Measurements from ENCODE around the gene SRPK3.

- TF ChIP-seq POLR2AphosphoS5 (IDR thresholded peaks at IDR 0.05; ENCODE audit: low read depth) (no peak), CTCF (conservative IDR thresholded peaks at IDR 0.05; ENCODE audit: low read depth in 2 of 2) (no peak), CREB1 (CRISPR knock-in tag; IDR thresholded peaks at IDR 0.05; ENCODE audit: low read depth) (no peak)
- TF ChIP-seq, protein P1, sequence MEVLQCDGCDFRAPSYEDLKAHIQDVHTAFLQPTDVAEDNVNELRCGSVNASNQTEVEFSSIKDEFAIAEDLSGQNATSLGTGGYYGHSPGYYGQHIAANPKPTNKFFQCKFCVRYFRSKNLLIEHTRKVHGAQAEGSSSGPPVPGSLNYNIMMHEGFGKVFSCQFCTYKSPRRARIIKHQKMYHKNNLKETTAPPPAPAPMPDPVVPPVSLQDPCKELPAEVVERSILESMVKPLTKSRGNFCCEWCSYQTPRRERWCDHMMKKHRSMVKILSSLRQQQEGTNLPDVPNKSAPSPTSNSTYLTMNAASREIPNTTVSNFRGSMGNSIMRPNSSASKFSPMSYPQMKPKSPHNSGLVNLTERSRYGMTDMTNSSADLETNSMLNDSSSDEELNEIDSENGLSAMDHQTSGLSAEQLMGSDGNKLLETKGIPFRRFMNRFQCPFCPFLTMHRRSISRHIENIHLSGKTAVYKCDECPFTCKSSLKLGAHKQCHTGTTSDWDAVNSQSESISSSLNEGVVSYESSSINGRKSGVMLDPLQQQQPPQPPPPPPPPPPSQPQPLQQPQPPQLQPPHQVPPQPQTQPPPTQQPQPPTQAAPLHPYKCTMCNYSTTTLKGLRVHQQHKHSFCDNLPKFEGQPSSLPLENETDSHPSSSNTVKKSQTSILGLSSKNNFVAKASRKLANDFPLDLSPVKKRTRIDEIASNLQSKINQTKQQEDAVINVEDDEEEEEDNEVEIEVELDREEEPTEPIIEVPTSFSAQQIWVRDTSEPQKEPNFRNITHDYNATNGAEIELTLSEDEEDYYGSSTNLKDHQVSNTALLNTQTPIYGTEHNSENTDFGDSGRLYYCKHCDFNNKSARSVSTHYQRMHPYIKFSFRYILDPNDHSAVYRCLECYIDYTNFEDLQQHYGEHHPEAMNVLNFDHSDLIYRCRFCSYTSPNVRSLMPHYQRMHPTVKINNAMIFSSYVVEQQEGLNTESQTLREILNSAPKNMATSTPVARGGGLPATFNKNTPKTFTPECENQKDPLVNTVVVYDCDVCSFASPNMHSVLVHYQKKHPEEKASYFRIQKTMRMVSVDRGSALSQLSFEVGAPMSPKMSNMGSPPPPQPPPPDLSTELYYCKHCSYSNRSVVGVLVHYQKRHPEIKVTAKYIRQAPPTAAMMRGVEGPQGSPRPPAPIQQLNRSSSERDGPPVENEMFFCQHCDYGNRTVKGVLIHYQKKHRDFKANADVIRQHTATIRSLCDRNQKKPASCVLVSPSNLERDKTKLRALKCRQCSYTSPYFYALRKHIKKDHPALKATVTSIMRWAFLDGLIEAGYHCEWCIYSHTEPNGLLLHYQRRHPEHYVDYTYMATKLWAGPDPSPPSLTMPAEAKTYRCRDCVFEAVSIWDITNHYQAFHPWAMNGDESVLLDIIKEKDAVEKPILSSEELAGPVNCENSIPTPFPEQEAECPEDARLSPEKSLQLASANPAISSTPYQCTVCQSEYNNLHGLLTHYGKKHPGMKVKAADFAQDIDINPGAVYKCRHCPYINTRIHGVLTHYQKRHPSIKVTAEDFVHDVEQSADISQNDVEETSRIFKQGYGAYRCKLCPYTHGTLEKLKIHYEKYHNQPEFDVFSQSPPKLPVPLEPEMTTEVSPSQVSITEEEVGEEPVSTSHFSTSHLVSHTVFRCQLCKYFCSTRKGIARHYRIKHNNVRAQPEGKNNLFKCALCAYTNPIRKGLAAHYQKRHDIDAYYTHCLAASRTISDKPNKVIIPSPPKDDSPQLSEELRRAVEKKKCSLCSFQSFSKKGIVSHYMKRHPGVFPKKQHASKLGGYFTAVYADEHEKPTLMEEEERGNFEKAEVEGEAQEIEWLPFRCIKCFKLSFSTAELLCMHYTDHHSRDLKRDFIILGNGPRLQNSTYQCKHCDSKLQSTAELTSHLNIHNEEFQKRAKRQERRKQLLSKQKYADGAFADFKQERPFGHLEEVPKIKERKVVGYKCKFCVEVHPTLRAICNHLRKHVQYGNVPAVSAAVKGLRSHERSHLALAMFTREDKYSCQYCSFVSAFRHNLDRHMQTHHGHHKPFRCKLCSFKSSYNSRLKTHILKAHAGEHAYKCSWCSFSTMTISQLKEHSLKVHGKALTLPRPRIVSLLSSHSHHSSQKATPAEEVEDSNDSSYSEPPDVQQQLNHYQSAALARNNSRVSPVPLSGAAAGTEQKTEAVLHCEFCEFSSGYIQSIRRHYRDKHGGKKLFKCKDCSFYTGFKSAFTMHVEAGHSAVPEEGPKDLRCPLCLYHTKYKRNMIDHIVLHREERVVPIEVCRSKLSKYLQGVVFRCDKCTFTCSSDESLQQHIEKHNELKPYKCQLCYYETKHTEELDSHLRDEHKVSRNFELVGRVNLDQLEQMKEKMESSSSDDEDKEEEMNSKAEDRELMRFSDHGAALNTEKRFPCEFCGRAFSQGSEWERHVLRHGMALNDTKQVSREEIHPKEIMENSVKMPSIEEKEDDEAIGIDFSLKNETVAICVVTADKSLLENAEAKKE (CRISPR knock-in tag; IDR thresholded peaks at IDR 0.05): no peak
Observed at GRCh38 chrX:153803211-153804099, 22.6 kb downstream of the SRPK3 start.
